Skin epidermis (tissue), 12 donors: ENCODE data around the gene NPB.
A peak's percentile ranks its signal among the peaks of the same experiment; 100 is the strongest.

Experiments
- H3K27ac ChIP-seq, 21 experiments: fragments of 200-600 bp; sonication (generic) in 11 of 21; one replicate each; pipeline ENCODE4 v1.5.0; 2020; ENCODE audit warnings: mild to moderate bottlenecking in 3 of 21, inconsistent platforms in 2 of 21, moderate library complexity in 2 of 21
- H3K4me3 ChIP-seq, 7 experiments: fragments of 200-600 bp; sonication (generic) in 2 of 7; one replicate each; pipeline ENCODE4 v1.5.0; 2020; ENCODE audit warnings: inconsistent platforms in 2 of 7, mild to moderate bottlenecking in 2 of 7, moderate library complexity in 1 of 7

NPB gene

GRCh38 chr17:81902023-81902652, at the start of gene NPB:
TSS of gene NPB (plus strand) at chr17:81902238. CDS start at chr17:81902278, 40 bp downstream.
- H3K27ac ChIP-seq, result peak within 1 kb of the TSS in 3 of 21 experiments; percentile 14 to 21 (median 17)
- H3K4me3 ChIP-seq, result peak within 1 kb of the TSS in 6 of 7 experiments; percentile 11 to 44 (median 26)

GRCh38 chr17:81854974-81855774, 46.9 kb upstream of the NPB start:
- no peak overlapping the region for H3K4me3 ChIP-seq
- H3K27ac ChIP-seq, result peak overlapping the region in 12 of 21 experiments; percentile 6 to 82 (median 42)

GRCh38 chr17:81858170-81858966, 43.7 kb upstream of the NPB start:
- Histone ChIP-seq H3K27ac (peak overlapping the region in 12 of 21 experiments; percentile 67 to 99 (median 96)), H3K4me3 (peak overlapping the region in 6 of 7 experiments; percentile 78 to 99 (median 97))

GRCh38 chr17:81858967-81859905, 42.8 kb upstream of the NPB start:
- Histone ChIP-seq H3K4me3 (peak overlapping the region; percentile 78 to 99 (median 97)), H3K27ac (peak overlapping the region; percentile 79 to 99 (median 96))

- Histone ChIP-seq H3K27ac (peak within 1 kb of the TSS; percentile 90 to 99 (median 96)), H3K4me3 (peak within 1 kb of the TSS; percentile 78 to 99 (median 97))
Observed at GRCh38 chr17:81859906-81860755, 41.9 kb upstream of the NPB start, which contains the start of gene P4HB. TSS of gene P4HB (minus strand) at chr17:81860535. CDS start at chr17:81860471, 64 bp downstream.

- Histone ChIP-seq H3K27ac (peak overlapping the region; percentile 83 to 99 (median 96)), H3K4me3 (peak overlapping the region; percentile 52 to 97 (median 75))
Observed at GRCh38 chr17:81860756-81861568, 41.1 kb upstream of the NPB start.

- no peak overlapping the region for H3K4me3 ChIP-seq
- peak overlapping the region in 2 of 21 experiments; percentile 32 to 38 for H3K27ac ChIP-seq
Observed at GRCh38 chr17:81863123-81863675, 38.8 kb upstream of the NPB start.

GRCh38 chr17:81863833-81864768, 37.9 kb upstream of the NPB start:
- Histone ChIP-seq H3K27ac (peak overlapping the region in 2 of 21 experiments; percentile 7 to 32), H3K4me3 (no peak overlapping the region)

- peak overlapping the region in 2 of 21 experiments; percentile 29 to 52 for H3K27ac ChIP-seq
Observed at GRCh38 chr17:81865358-81865732, 36.7 kb upstream of the NPB start.

GRCh38 chr17:81865733-81866439, 36.2 kb upstream of the NPB start:
- H3K4me3 ChIP-seq, result no peak overlapping the region
- H3K27ac ChIP-seq, result peak overlapping the region in 8 of 21 experiments; percentile 3 to 99 (median 38)

More at GRCh38 chr17:81865358-81865732, 36.7 kb upstream of the NPB start:
- H3K4me3 ChIP-seq, result no peak overlapping the region

- H3K4me3 ChIP-seq, result no peak overlapping the region
- H3K27ac ChIP-seq, result peak overlapping the region in 14 of 21 experiments; percentile 2 to 99 (median 40)
Observed at GRCh38 chr17:81866440-81867169, 35.4 kb upstream of the NPB start.

GRCh38 chr17:81867170-81867990, 34.7 kb upstream of the NPB start:
- peak overlapping the region in 12 of 21 experiments; percentile 2 to 99 (median 40) for H3K27ac ChIP-seq
- no peak overlapping the region for H3K4me3 ChIP-seq

GRCh38 chr17:81867991-81868673, 33.9 kb upstream of the NPB start:
- H3K27ac ChIP-seq, result peak overlapping the region in 10 of 21 experiments; percentile 11 to 99 (median 38)
- no peak overlapping the region for H3K4me3 ChIP-seq
